Activated CD4-positive, alpha-beta T cell treated with anti-CD3 and anti-CD28 coated beads for 36 hours (primary cell): ENCODE measurements around the gene RNASEL. TPM values are rescaled to one million over a fixed set of nuclear protein-coding genes. Genes with fewer than 3 reads are reported as not detected.

Source experiments
- ATAC-seq: fragments of 200-7000 bp; cut with Tn5 transposase; one replicate; pipeline ENCODE4 v1.10.0; 2021; ENCODE audit warnings: mild to moderate bottlenecking, moderate library complexity
- CTCF ChIA-PET: fragments of 350-600 bp; sonication (Branson Sonifier 250); formaldehyde crosslinking; loops from one replicate; lab custom pipeline; 2021; ENCODE audit warnings: antibody characterized with exemption; lab: Charles Lee
- POLR2A ChIA-PET: fragments of 350-600 bp; sonication (Branson Sonifier 250); formaldehyde crosslinking; loops from one replicate; lab custom pipeline; 2021; ENCODE audit warnings: antibody characterized with exemption, inconsistent platforms; lab: Charles Lee
- DNase-seq: peaks from one replicate; pipeline ENCODE4 v3.0.0-alpha.2; 2020
- H3K27ac Mint-ChIP-seq: one replicate; pipeline ENCODE4 v1.8.0; 2021; ENCODE audit warnings: mixed read lengths
- H3K27me3 Mint-ChIP-seq: one replicate; pipeline ENCODE4 v1.8.0; 2021; ENCODE audit warnings: mixed read lengths
- H3K36me3 Mint-ChIP-seq: one replicate; pipeline ENCODE4 v1.8.0; 2021; ENCODE audit warnings: low read depth, mixed read lengths
- H3K4me1 Mint-ChIP-seq: one replicate; pipeline ENCODE4 v1.8.0; 2021; ENCODE audit warnings: mixed read lengths
- H3K4me3 Mint-ChIP-seq: one replicate; pipeline ENCODE4 v1.8.0; 2021; ENCODE audit warnings: mild to moderate bottlenecking, moderate library complexity, mixed read lengths
- H3K9me3 Mint-ChIP-seq: one replicate; pipeline ENCODE4 v1.8.0; 2021; ENCODE audit warnings: low read depth, mixed read lengths
- intact Hi-C, 2 experiments: fragments of 100-400 bp; cut with DNase I in 1 of 2; cut with micrococcal nuclease in 1 of 2; formaldehyde crosslinking; loops; one replicate each; pipeline versions ENCODE4 v1.14.2 to v1.15.1; 2022 to 2024; cut with DNase I, micrococcal nuclease
- total RNA-seq, 2 experiments: library from RNA; stranded (reverse); gene quantifications; one replicate each; pipeline ENCODE4 v1.2.3, GENCODE V29; 2021

RNASEL gene
- total RNA-seq, 2 experiments from 2014 or later: 3.7 to 4.0 TPM

GRCh38 chr1:182587093-182587492 is 2.0 kb downstream of the RNASEL start:
- CTCF ChIA-PET: interaction anchor here (1.2 to 23.5 kb wide), 3 partner anchors 10 to 199 kb away, joined by 4 to 772 read pairs (median 39); partner anchors contain the start of gene NPL
- H3K27ac Mint-ChIP-seq: no peak overlapping the region
- no peaks in the 10 kb centered on the region for H3K27me3 Mint-ChIP-seq
- peaks cover 57% of the 10 kb centered on the region for H3K4me1 Mint-ChIP-seq
- H3K36me3 Mint-ChIP-seq: peaks cover 15% of the 10 kb centered on the region
- H3K4me3 Mint-ChIP-seq: no peak overlapping the region
- POLR2A ChIA-PET: no interaction called here
- intact Hi-C loops: no loop called here
- peaks cover 2% of the 10 kb centered on the region for H3K9me3 Mint-ChIP-seq
- DNase-seq: no peak
- no peak for ATAC-seq

GRCh38 chr1:182586380-182586779 is 2.7 kb downstream of the RNASEL start:
- Mint-ChIP-seq H3K9me3 (peaks cover 2% of the 10 kb centered on the region), H3K27ac (no peak overlapping the region), H3K4me3 (no peak overlapping the region), H3K36me3 (peaks cover 18% of the 10 kb centered on the region), H3K4me1 (peaks cover 57% of the 10 kb centered on the region), H3K27me3 (no peaks in the 10 kb centered on the region)
- DNase-seq (no peak), ATAC-seq (no peak)
- ChIA-PET CTCF (interaction anchor here (0.8 to 23.5 kb wide), 4 partner anchors 11 to 200 kb away, joined by 3 to 772 read pairs (median 22); partner anchors contain the start of gene NPL), POLR2A (no interaction called here)
- intact Hi-C loops: no loop called here

GRCh38 chr1:182584746-182585145 is 4.3 kb downstream of the RNASEL start:
- Mint-ChIP-seq H3K27ac (no peak overlapping the region), H3K9me3 (peaks cover 2% of the 10 kb centered on the region), H3K4me3 (no peak overlapping the region), H3K4me1 (peaks cover 65% of the 10 kb centered on the region), H3K27me3 (no peaks in the 10 kb centered on the region), H3K36me3 (peaks cover 30% of the 10 kb centered on the region)
- DNase-seq: no peak
- intact Hi-C loops: no loop called here
- ChIA-PET CTCF (interaction anchor here (0.6 to 1.4 kb wide), 2 partner anchors 11 to 16 kb away, joined by 3 to 6 read pairs; no protein-coding TSS in a partner anchor), POLR2A (no interaction called here)
- no peak for ATAC-seq

- no peak overlapping the region for H3K27ac Mint-ChIP-seq
- no peaks in the 10 kb centered on the region for H3K9me3 Mint-ChIP-seq
- no peak for ATAC-seq
- H3K4me3 Mint-ChIP-seq: no peak overlapping the region
- peaks cover 48% of the 10 kb centered on the region for H3K4me1 Mint-ChIP-seq
- DNase-seq: no peak
- H3K27me3 Mint-ChIP-seq: no peaks in the 10 kb centered on the region
- H3K36me3 Mint-ChIP-seq: peaks cover 44% of the 10 kb centered on the region
- intact Hi-C loops: no loop called here
- CTCF ChIA-PET: interaction anchor here (1.5 to 1.9 kb wide), 2 partner anchors 14 to 204 kb away, joined by 5 to 11 read pairs; no protein-coding TSS in a partner anchor
- POLR2A ChIA-PET: no interaction called here
Measured at GRCh38 chr1:182580736-182581135, 8.3 kb downstream of the RNASEL start.

- peaks cover 39% of the 10 kb centered on the region for H3K36me3 Mint-ChIP-seq
- ATAC-seq (no peak), DNase-seq (no peak)
- CTCF ChIA-PET: interaction anchor here (0.6 to 1.2 kb wide), 3 partner anchors 13 to 26 kb away, joined by 3 read pairs; partner anchors contain the start of gene RNASEL
- H3K4me1 Mint-ChIP-seq: peaks cover 14% of the 10 kb centered on the region
- no peak overlapping the region for H3K27ac Mint-ChIP-seq
- H3K9me3 Mint-ChIP-seq: no peaks in the 10 kb centered on the region
- POLR2A ChIA-PET: no interaction called here
- no peak overlapping the region for H3K4me3 Mint-ChIP-seq
- H3K27me3 Mint-ChIP-seq: no peaks in the 10 kb centered on the region
- intact Hi-C loops: no loop called here
Measured at GRCh38 chr1:182575540-182576149, 13.4 kb downstream of the RNASEL start.

- ChIA-PET CTCF (interaction anchor here (0.5 to 1.2 kb wide), 4 partner anchors 12 to 331 kb away, joined by 3 read pairs; partner anchors contain the start of gene RNASEL), POLR2A (interaction anchor here (0.5 kb wide), 1 partner anchor 353 kb away, joined by 5 read pairs; no protein-coding TSS in a partner anchor)
Measured at GRCh38 chr1:182574156-182574555, 14.9 kb downstream of the RNASEL start.

GRCh38 chr1:182570611-182570970 is 18.5 kb downstream of the RNASEL start:
- DNase-seq (no peak), ATAC-seq (no peak)
- H3K9me3 Mint-ChIP-seq: no peaks in the 10 kb centered on the region
- ChIA-PET POLR2A (no interaction called here), CTCF (no interaction called here)
- intact Hi-C loops: no loop called here
- peaks cover 9% of the 10 kb centered on the region for H3K36me3 Mint-ChIP-seq
- H3K4me3 Mint-ChIP-seq: no peak overlapping the region
- H3K27ac Mint-ChIP-seq: no peak overlapping the region
- no peaks in the 10 kb centered on the region for H3K27me3 Mint-ChIP-seq
- peaks cover under 1% of the 10 kb centered on the region for H3K4me1 Mint-ChIP-seq

More at GRCh38 chr1:182574156-182574555, 14.9 kb downstream of the RNASEL start:
- no peaks in the 10 kb centered on the region for H3K9me3 Mint-ChIP-seq
- intact Hi-C loops: no loop called here
- H3K4me1 Mint-ChIP-seq: peaks cover 5% of the 10 kb centered on the region
- peaks cover 29% of the 10 kb centered on the region for H3K36me3 Mint-ChIP-seq
- no peak overlapping the region for H3K4me3 Mint-ChIP-seq
- DNase-seq: no peak
- no peaks in the 10 kb centered on the region for H3K27me3 Mint-ChIP-seq
- no peak for ATAC-seq
- no peak overlapping the region for H3K27ac Mint-ChIP-seq

- POLR2A ChIA-PET: no interaction called here
- CTCF ChIA-PET: no interaction called here
Measured at GRCh38 chr1:182569939-182570610, 19.0 kb downstream of the RNASEL start.

GRCh38 chr1:182568647-182569284 is 20.3 kb downstream of the RNASEL start:
- intact Hi-C loops: no loop called here
- ChIA-PET POLR2A (no interaction called here), CTCF (interaction anchor here (0.5 to 0.6 kb wide), 2 partner anchors 26 to 215 kb away, joined by 4 to 5 read pairs; no protein-coding TSS in a partner anchor)
- Mint-ChIP-seq H3K27ac (no peak overlapping the region), H3K9me3 (no peaks in the 10 kb centered on the region), H3K4me3 (no peak overlapping the region), H3K36me3 (peaks cover 2% of the 10 kb centered on the region), H3K4me1 (peaks cover 4% of the 10 kb centered on the region), H3K27me3 (peaks cover 2% of the 10 kb centered on the region)
- no peak for DNase-seq
- no peak for ATAC-seq

More at GRCh38 chr1:182569939-182570610, 19.0 kb downstream of the RNASEL start:
- H3K27me3 Mint-ChIP-seq: peaks cover 2% of the 10 kb centered on the region
- H3K9me3 Mint-ChIP-seq: no peaks in the 10 kb centered on the region
- no peak overlapping the region for H3K4me3 Mint-ChIP-seq
- ATAC-seq: no peak
- DNase-seq: no peak
- H3K36me3 Mint-ChIP-seq: peaks cover 6% of the 10 kb centered on the region
- intact Hi-C loops: no loop called here
- H3K4me1 Mint-ChIP-seq: peaks cover 4% of the 10 kb centered on the region
- no peak overlapping the region for H3K27ac Mint-ChIP-seq

GRCh38 chr1:182567629-182568028 is 21.4 kb downstream of the RNASEL start:
- intact Hi-C loops: no loop called here
- ChIA-PET CTCF (interaction anchor here (0.9 to 1.3 kb wide), 2 partner anchors 15 to 171 kb away, joined by 5 read pairs; no protein-coding TSS in a partner anchor), POLR2A (no interaction called here)
- Mint-ChIP-seq H3K4me1 (peaks cover 4% of the 10 kb centered on the region), H3K36me3 (no peaks in the 10 kb centered on the region), H3K9me3 (no peaks in the 10 kb centered on the region), H3K4me3 (no peak overlapping the region), H3K27me3 (peaks cover 2% of the 10 kb centered on the region), H3K27ac (no peak overlapping the region)
- ATAC-seq (no peak), DNase-seq (no peak)

- ATAC-seq (no peak), DNase-seq (no peak)
- H3K36me3 Mint-ChIP-seq: no peaks in the 10 kb centered on the region
- intact Hi-C loops: no loop called here
- no peak overlapping the region for H3K27ac Mint-ChIP-seq
- no peaks in the 10 kb centered on the region for H3K9me3 Mint-ChIP-seq
- H3K4me3 Mint-ChIP-seq: no peak overlapping the region
- POLR2A ChIA-PET: no interaction called here
- peaks cover 4% of the 10 kb centered on the region for H3K4me1 Mint-ChIP-seq
- CTCF ChIA-PET: interaction anchor here (1.2 kb wide), 1 partner anchor 206 kb away, joined by 3 read pairs; no protein-coding TSS in a partner anchor
- peaks cover 2% of the 10 kb centered on the region for H3K27me3 Mint-ChIP-seq
Measured at GRCh38 chr1:182565537-182565936, 23.5 kb downstream of the RNASEL start.
